Left cardiac atrium (tissue), 4 donors: ENCODE data around the gene NEFH. TPM values are rescaled to one million over a fixed set of nuclear protein-coding genes. Genes with fewer than 3 reads are reported as not detected.
"Not testable (repeated sequence)": the region's sequence is repeated elsewhere in the genome, so short reads cannot be mapped to it uniquely, and the experiment has no call there.

Experiments used
- ATAC-seq, 2 donors: fragments of 200-7000 bp; cut with Tn5 transposase; one replicate each; pipeline ENCODE4 v1.9.1; 2020; ENCODE audit warnings: mild to moderate bottlenecking in 2 of 2, moderate library complexity in 2 of 2
- DNase-seq: peaks from one replicate; pipeline ENCODE4 v3.0.0-alpha.2; 2020
- intact Hi-C, 2 donors: fragments of 100-400 bp; cut with DNase I; formaldehyde crosslinking; loops; one replicate each; pipeline versions ENCODE4 v1.14.1 to v1.15.1; 2022 to 2023
- total RNA-seq, 2 donors: library from RNA; stranded (reverse); fragmentation: NEBNext Ultra II Directional; extraction: Animal tissue kit (Norgen Biotek cat#: 25700); gene quantifications; one replicate each; pipeline ENCODE4 v1.2.1, GENCODE V29; 2021
- donor health status: DM: no; HTN: yes; CAD: no.
- donor health status: DM: no; HTN: yes; CAD: no; lungs with severe emphysema.
- donor health status: DM: yes; HTN: yes; CAD: no.
- donor health status: Dilated cardiomyopathy.

The NEFH gene
- total RNA-seq, 2 donors from 2014 or later, result 0.31 to 0.41 TPM

DNA sequence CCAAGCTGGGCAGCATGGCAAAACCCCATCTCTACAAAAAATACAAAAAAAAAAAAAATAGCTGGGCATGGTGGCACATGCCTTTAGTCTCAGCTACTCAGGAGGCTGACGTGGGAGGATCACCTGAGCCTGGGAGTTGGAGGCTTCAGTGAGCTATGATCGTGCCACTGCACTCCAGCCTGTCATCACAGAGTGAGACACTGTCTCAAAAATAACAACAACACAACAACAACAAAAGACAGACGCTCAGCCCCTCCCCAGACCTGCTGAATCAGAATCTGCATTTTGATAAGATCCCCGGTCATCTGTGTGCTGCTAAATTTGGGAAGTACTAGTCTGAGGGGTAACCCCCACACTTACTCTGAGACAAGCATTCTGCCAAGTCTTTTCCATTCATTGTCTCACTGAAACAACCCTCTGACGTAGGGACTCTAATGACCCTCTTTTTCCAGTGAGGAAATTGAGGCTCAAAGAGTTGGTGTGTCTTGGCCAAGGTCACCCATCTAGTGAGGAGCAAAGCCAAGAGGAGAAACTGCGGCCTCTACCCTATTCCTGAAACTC lies 7.5 kb downstream of the NEFH start:
- intact Hi-C loops, result no loop called here
- peak in 1 of 2 donors; percentile 49 for ATAC-seq

DNA sequence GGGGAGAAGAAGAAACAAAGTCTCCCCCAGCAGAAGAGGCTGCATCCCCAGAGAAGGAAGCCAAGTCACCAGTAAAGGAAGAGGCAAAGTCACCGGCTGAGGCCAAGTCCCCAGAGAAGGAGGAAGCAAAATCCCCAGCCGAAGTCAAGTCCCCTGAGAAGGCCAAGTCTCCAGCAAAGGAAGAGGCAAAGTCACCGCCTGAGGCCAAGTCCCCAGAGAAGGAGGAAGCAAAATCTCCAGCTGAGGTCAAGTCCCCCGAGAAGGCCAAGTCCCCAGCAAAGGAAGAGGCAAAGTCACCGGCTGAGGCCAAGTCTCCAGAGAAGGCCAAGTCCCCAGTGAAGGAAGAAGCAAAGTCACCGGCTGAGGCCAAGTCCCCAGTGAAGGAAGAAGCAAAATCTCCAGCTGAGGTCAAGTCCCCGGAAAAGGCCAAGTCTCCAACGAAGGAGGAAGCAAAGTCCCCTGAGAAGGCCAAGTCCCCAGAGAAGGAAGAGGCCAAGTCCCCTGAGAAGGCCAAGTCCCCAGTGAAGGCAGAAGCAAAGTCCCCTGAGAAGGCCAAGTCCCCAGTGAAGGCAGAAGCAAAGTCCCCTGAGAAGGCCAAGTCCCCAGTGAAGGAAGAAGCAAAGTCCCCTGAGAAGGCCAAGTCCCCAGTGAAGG lies 9.2 kb downstream of the NEFH start:
- DNase-seq, ATAC-seq, intact Hi-C loops: not testable (repeated sequence)

More for the DNA sequence above, 7.5 kb downstream of the NEFH start:
- no peak for DNase-seq

DNA sequence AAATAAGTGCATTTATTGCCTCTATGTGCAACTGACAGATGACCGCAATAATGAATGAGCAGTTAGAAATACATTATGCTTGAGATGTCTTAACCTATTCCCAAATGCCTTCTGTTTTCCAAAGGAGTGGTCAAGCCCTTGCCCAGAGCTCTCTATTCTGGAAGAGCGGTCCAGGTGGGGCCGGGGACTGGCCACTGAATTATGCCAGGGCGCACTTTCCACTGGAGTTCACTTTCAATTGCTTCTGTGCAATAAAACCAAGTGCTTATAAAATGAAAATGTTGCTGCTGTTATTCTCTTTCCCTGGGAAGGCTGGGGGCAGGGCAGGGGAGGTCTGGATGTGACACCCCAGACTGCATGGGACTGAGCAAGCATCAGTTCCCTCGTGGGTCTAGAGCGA lies 11.0 kb downstream of the NEFH start:
- DNase-seq (no peak), ATAC-seq (no peak)
- intact Hi-C loops, result no loop called here

DNA sequence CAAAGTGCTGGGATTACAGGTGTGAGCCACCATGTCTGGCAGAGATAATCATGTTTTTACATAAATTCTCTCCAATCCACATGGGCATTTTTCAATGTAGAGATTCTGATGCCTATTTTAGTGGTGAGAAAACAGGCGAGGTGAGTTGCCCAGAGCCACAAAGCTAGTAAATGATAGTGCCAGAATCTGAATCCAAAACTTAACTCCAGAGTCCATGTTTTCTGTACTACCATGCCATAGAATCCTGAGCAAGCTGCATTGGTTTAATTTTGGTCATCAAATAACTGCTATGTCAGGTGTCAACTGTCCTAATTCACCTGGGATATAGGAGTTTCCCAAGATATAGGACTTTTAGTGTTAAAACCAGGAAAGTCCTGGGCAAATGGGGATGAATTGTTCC lies 13.6 kb downstream of the NEFH start:
- no peak for ATAC-seq
- intact Hi-C loops, result no loop called here
- no peak for DNase-seq

DNA sequence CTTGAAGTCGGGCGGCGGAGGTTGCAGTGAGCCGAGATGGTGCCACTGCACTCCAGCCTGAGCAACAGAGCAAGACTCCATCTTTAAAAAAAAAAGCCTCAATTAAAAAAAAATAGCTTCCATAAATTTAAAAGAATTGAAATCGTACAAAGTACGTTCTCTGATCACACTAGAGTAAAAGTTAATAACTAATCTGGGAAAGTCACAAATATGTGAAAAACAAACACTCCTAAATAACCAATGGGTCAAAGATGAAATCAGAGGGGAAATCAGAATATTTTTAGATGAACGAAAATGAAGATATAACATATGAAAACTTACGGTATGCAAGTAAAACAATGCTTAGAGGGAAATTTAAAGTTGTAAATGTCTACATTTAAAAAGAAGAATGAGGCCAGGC lies 19.8 kb downstream of the NEFH start:
- no peak for DNase-seq
- no peak for ATAC-seq
- intact Hi-C loops, result no loop called here

DNA sequence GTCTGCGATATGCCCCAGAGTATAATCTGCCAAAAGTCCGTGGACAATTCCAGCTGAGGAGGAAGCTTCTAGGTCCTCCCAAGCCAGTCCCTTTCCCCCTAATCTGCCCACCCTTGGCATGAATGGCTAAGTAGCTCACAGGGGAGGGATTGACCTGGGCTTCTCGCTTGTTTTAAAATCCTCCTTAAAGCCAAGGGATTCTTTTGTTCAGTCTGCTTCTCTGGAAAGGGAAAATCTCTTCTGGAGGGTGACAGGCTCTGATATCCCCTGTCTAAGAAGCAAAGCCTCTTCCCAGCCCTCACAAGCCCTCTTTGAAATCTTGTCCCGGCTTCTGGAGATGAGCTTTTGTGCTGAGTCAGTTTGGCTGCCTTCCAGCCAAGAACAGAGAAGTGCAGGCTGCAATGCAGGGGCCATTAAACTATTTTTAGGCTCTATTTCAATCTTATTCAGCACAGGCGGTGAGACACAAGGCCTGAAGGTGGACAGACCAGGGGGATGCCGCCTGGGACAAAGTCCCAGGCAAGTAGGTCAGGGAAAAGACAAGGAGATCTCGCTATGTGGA lies 23.9 kb downstream of the NEFH start:
- ATAC-seq (peak; percentile 38 to 85), DNase-seq (peak; percentile 60)
- intact Hi-C loops, result no loop called here

DNA sequence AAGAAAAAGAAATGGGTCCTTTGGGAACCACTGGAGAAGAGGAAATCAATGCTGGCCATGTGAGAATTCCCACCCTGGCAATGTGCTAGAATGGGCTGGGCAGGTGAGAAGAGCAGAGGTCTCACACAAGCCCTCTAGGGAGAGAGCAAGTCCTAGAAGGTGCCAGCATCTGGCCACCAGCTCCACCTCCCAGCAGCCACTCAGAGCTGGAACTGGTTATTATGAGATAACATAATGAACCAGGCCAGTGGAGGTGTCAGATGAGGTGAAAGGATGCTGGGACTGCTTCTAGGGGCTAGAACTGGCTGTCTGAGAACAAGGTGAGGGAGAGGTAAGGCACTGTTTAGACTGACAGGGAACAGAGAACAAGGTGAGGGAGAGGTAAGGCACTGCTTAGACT lies 29.3 kb downstream of the NEFH start:
- intact Hi-C loops, result no loop called here
- DNase-seq (no peak), ATAC-seq (no peak)

DNA sequence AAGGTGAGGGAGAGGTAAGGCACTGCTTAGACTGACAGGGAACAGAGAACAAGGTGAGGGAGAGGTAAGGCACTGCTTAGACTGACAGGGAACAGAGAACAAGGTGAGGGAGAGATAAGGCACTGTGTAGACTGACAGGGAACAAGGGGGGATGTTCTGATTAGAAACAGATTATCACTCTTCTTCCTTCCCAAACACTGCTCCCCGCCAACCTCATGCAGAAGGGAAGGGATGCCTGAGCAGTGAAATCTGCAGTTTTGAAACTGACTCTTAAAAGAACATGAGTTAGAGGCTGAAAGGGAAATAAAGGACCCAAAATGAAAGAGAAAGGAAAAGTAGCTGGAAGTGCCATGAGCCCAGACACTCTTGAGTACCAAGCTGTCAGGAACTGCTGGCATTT lies 29.8 kb downstream of the NEFH start:
- intact Hi-C loops, result no loop called here
- no peak for ATAC-seq
- no peak for DNase-seq

DNA sequence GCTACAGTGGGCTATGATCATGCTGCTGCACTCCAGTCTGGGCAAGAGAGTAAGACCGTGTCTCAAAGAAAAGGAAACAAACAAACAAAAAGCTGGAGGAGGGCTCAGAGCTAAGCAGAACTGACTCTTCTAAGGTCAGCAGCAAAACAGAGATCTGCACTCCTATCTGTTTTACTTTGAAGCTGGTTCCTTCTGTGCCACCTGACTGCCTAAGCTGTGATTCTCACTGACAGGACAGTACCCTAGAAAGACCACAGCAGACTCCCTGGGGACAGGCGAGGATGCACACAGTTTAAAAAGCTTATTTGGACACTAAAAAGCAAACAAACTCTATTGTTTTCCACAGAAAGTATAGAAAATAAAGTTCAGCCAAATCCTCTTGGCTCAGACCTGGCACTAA lies 30.5 kb downstream of the NEFH start:
- intact Hi-C loops, result no loop called here
- DNase-seq (no peak), ATAC-seq (no peak)

DNA sequence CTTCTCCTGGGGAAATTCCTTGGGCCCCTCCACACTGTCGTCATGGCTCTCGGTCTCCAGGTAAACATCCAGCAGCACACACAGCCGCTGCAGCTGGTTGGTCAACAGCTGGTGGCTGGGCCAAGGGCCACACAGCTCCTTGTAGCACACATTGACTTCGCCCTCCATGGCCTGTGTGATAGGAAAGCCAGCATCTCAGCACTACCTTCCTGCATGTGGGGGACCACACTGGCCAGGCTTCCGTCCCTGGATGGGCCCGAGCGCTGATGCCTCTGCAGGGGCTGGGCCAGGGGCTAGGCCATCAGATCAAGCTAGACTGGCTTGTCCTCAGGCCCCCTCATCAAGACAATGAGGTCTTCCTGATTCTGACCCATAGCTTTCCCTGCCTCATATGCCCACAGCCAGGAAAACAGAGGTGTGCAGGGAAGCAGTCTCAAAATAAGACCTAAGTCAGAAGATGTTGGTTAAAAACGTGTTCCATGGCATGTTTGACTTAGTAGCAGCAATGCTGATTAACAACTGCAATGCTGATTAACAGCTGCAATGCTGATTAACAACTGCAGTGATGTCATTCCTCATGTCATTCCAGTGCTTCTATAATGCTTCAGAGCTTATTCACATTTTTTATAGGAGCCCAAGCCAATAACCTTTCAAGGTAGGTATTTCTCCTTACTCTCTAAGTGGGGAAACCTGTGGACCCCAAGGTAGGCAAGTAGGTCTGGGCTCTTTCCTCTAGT lies 31.3 kb downstream of the NEFH start:
- intact Hi-C loops, result no loop called here
- no peak for DNase-seq
- no peak for ATAC-seq

DNA sequence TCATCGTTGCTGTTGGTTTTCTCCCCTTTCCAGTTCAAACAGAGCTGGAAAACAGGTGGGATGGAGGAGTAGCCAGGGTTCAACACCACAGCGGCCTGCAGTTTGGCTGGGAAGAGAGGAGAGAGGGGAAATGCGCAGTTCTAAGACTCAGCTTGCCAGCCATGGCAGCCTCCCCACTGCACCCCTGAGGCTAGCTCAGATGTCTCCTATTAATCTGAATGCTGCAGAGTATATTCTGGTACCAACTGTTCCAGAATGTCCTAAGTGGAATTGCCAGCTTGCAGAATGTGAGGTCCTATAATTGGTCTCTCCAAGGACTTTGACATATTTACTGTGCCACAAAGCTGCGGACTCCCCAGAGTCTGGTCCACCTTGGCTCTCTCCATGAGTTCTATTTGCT lies 32.0 kb downstream of the NEFH start:
- DNase-seq (no peak), ATAC-seq (no peak)
- intact Hi-C loops, result no loop called here

DNA sequence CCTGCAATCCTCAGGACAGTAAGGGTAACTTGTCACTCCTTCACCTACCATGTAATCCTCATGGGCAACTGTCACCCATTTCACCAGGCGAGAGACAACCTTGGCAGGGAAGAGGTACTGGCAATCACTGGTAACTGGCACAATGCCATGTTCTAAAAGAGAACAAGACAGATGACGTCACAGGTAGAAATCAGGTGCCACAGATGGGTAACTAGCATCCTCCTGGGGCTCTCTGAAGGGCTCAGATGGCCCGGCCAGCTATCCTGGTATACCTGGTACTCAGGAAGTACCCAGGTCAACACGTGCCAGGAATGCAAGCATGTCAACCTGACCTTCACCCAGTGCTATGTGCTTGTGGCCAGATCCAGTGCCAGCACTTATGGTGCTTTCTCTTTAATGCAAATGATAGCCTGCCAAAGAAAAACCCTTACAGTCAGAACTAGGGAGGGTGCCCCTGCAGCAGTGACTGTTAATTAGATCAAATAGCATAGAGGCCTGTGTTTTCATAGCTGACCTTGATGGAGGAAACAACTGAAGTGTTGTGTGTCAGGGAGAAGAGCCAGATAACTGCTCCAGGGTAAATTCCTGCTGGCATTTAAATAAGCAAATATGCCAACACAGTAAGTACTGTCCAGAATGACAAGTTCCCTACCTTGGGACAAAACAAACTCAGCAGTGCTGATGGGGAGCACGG lies 37.3 kb downstream of the NEFH start:
- DNase-seq (peak; percentile 26), ATAC-seq (peak; percentile 57 to 72)
- intact Hi-C loops, result no loop called here

DNA sequence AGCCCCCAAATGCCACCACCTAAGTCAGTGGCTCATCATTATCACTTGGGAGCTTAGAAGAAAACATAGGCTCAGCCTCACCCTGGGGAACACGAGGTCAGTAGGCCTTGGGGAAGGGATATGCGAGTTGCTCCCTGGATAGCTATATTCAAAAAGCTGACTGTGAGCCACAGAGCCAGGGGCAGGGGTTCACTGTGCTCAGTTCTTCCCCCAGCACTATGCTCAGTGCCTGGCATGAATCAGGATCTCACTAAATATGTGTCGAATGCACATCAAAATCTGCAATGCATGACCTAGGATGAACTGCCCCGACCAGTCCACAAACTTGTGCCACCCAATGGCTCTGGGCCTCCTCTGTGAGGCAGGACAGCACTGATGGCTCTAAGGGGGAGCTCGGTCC lies 38.4 kb downstream of the NEFH start:
- intact Hi-C loops, result no loop called here
- DNase-seq, result no peak
- no peak for ATAC-seq

DNA sequence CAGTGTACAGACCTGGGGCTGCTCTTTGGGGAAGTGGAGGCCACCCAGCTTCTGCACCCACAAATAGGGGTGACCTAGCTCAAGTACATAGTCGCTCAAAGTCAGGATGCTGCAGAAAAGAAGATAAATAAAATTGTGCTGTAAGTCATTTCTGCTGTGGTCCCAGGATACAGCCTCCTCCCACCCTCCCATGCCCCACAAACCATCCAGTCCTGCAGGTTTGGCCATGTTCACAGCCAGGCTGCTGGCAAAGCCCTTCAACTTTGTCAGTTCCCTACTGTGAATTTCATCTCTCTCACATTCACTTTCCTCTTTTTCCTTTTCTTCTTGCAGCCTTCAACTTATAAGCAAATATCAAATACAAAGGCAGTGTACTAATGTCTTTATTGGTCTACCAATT lies 40.0 kb downstream of the NEFH start:
- ATAC-seq (no peak), DNase-seq (no peak)
- intact Hi-C loops, result loop anchor here in 1 of 2 donors (10.0 kb wide), 1 partner anchor 125 kb away; no protein-coding TSS in a partner anchor

DNA sequence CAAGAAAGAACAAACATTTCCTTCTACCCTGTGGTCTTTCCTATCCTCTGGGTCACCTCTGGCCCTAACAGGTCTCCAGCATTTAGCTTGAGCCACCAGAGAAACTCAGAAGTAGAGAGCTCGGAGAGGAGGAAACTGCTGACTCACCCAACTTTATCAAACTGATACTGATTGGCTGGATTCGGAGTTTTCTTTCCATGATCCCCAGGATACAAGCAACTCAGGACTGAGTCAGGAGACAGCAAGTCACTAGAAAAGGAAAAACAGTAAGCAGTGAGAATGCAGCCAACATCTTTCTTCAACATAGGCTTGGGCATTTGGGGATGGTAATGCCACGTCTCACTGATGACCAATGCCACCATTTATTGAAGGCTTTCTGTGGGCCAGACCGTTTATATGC lies 40.8 kb downstream of the NEFH start:
- DNase-seq (no peak), ATAC-seq (no peak)
- intact Hi-C loops, result loop anchor here in 1 of 2 donors (10.0 kb wide), 1 partner anchor 126 kb away; no protein-coding TSS in a partner anchor

DNA sequence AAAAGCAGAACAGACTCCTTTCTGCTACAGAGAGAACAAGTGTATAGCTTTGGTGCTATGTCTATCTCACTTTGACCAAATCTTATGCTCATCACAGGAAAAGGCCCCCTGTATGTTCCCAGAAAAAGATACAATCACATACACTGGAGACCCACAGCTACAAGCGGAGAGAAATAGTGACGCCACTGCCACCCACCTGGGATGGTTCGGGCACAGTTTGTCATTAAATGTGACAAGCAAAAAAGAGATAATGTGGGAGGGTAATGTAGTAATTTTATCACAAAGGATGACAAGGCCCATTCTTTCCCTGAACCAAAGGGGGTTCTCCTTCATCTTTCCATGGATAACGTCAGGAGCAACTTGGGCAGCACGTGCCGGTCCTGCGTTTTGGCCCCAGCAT lies 41.5 kb downstream of the NEFH start:
- intact Hi-C loops, result loop anchor here in 1 of 2 donors (10.0 kb wide), 1 partner anchor 127 kb away; no protein-coding TSS in a partner anchor
- ATAC-seq (no peak), DNase-seq (no peak)

DNA sequence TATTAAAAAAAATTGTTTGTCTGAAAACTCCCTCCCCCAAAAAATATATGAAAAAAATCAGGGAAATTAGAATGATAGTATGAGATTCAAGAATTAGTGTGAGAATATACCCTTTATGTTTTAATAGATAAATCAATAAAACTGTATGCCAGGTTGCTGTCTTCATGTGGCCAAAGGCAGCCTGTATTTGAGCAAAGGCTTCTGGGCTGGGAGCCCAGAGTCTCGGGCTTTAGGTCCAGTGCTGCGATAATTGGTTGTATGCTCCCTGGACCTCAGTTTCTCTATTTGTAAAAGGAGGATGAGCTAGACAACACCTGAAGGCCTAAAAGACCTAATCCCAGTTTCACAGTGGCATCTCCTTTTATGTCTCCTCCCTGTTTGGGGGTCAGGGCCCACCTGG lies 43.7 kb downstream of the NEFH start:
- ATAC-seq, result no peak
- DNase-seq, result no peak
- intact Hi-C loops, result loop anchor here (1.0 to 10.0 kb wide), 2 partner anchors 128 to 129 kb away; no protein-coding TSS in a partner anchor

DNA sequence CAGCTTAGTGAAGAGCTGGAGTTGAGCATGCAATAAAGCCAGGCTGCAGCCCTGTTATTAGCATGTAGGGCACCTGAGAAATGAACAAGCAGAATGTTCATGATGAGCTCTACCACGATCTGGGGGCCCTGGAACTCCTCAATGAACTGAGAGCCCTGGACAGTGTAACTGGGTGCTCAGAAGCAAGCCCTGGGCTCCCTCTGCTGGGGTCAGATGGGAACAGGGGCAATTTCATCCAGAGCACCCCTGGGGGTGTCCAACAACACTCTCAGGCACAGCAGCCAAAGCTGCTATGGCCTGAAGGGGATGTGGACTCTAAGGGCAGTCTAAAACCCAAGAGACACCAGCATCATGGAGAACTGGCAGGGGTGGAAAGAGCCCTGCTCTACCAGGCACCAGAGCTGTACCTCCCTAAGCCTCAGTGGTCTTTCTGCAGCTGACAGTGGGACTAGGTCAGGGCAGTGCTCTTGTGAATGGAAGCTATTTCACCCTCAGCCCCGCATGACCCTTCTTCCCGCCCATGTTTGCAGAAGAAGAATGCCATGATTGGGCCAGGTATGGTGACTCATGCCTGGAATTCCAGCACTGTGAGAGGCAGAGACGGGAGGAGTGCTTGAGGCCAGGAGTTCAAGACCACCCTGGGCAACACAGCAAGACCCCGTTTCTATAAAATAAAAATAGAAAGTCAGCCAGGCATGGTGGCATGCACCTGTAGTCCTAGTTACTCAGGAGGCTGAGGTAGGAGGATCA lies 44.6 kb downstream of the NEFH start:
- intact Hi-C loops, result loop anchor here (1.0 to 10.0 kb wide), 2 partner anchors 129 to 130 kb away; no protein-coding TSS in a partner anchor
- ATAC-seq (peak; percentile 55), DNase-seq (peak; percentile 29)

DNA sequence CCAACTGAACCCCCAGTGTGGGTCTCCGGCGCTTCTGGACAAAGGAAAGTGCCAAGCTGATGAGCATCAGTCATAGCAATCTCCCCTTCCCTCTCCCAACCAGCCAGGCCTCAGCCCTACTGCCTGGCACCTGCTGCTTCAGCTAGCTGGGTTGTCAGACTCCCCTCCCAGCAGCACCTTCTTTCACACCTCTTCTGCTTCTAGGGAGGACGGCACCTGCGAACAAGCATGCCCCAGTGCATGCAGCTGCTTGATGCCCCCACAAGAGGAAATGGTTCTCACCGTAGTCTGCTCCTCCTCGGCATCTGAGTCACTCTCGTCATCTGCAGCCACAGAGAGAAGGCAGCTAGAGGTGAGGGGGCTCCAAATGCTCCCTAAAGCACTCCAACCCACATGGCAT lies 48.1 kb downstream of the NEFH start:
- intact Hi-C loops, result loop anchor here in 1 of 2 donors (10.0 kb wide), 1 partner anchor 133 kb away; no protein-coding TSS in a partner anchor
- no peak for ATAC-seq

More for the DNA sequence above, 48.1 kb downstream of the NEFH start:
- no peak for DNase-seq
